Stromal cell of bone marrow (primary cell): Measurements from ENCODE around the gene MBL2.

Experiments
- DNase-seq: peaks from one replicate; pipeline ENCODE4 v3.0.0-alpha.2; 2012; ENCODE audit warnings: low read depth

The MBL2 gene

GRCh38 chr10:52772623-52773022 is at the start of gene MBL2:
TSS of gene MBL2 (minus strand) at chr10:52772784. CDS start at chr10:52771635, 1,149 bp downstream.
- no peak for DNase-seq

- no peak for DNase-seq
Measured at GRCh38 chr10:52820309-52820708, 47.7 kb upstream of the MBL2 start.

DNA sequence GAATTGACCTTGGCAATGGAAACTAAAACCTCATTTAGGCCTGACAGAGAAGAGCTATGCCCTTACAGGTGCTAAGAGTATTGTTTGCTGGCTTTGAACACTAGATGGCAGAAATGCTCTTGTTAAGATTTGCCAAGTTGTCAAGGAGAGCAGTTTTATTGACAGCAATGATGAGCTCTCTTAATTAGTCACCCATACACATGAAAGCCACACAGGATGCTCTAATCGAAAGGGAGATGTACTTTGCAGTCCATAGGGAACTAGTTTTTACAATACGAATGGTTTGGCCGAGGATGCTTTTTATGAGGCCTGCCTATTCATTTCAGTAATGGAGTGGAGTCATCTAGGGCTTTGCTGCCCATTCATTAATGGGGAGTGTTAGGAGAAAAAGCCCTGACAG is 45.4 kb upstream of the MBL2 start:
- DNase-seq, result peak; percentile 13

DNA sequence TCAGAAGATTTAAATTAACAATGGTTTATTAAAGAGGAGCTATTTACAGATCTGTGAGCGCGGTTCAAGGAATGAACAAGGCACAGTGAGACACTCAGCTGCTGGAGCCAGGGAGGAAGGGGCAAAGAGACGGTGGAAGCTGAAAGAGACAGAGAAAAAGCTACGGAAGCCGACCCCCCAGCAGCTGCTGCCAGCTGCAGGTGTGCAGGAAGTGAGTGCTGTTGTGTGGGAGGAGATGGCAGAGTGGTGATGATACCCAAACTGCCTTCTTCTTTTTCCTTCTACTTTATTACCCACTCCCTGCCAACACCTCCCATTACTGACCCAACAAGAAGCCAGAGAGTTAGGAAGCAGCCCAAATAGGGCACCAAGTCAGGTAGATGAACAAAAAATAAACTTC is 41.9 kb upstream of the MBL2 start:
- no peak for DNase-seq

DNA sequence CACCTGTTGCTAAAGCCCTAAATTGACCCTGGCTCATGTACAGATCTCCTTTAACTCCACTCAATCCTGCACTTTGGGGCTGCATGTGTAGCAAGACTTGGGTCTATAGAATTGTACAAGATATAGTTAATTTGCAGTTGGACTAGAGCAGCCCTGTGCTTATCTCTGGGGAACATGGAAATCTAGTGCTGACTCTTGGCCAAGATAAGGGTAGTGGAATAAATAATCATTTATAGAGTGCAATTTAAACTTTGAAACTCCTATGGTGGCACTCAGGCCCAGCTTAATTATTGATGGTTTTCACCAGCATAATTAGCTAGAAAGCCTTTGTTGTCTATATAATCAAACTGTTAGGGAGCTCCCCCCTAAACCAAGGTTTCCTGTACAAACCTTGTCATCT is 39.2 kb upstream of the MBL2 start:
- no peak for DNase-seq

GRCh38 chr10:52810761-52811160 is 38.2 kb upstream of the MBL2 start:
- no peak for DNase-seq

DNA sequence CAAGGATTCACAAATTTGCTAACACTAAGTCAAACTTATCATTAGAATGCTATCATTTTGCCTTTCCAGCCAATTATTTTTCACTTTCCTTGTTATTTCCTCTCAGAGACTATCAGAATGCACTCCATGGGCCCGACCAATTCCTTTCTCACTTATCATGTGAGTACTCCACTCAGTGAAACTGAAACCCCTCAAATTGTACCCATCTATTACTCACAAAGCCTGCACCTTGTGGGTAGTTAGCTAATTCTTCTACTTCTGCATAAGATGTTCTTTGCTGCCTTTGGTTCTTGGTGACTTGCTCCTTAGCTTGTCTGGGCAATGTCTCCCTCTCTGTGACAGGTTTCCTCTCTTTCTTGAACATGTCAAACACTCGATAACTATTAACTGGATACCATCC is 35.2 kb upstream of the MBL2 start:
- no peak for DNase-seq

DNA sequence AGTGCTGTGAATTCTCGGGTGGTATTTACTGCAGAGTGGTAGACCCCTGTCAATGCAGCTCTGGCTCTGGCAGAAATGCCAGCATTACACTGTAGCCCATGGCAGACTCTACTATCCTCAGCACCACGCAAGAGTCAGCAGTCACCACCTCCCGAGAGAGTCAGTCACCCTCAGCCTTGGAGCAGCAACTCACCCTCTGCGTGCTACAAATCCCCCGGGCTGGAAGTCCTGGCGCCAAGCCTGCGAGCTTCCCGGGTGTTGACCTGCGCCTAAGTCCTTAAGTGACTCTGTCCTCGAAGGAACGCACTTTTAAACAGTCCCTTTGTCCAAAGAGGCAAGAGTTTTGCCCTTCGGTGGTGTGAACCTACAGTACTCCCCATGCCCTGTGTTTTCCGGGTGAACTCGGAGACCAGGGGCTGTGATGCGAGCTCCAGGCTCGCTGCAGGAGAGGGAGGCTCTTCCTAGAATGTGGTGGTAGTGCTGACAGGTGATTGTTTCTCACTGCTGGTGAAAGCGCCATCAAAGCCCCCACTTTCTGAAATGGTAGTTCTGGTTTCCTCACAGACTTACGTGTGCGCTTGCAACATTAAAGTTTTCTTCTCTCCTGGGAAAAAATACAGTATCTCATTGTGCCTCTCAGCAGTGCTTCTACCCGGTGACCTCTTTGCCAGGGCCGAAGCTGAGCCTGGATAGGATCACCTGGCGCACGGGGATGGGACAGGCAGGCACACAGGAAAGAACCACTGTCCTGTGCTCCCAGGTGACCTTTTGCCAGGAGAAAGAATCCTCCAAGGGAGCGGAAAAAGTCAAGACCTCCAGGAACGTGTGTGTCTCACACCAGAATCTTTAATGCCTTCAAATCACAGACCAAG is 33.1 kb upstream of the MBL2 start:
- DNase-seq, result no peak

- DNase-seq, result peak; percentile 13
Measured at GRCh38 chr10:52801947-52802346, 29.4 kb upstream of the MBL2 start.

DNA sequence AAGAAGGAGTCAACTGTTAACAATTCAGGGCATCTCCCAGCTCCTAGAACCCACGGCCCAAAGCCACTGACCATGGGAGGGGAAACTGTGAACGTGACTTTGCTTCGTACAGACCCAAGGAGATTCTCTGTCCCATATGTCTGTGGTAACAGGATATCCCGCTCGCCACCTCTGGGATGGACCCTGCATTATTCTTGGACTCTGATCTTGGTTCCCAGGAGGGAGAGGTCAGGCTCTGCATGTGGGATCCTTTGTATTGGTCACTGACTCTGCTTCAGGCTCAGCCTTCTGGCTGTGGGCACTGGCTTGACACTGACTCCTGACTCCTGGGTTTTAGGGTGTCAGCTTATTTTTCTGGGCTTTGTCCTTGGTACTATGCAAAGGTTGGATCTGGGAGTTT is 13.5 kb upstream of the MBL2 start:
- no peak for DNase-seq

GRCh38 chr10:52785418-52785817 is 12.8 kb upstream of the MBL2 start:
- DNase-seq, result no peak

GRCh38 chr10:52783726-52784125 is 11.1 kb upstream of the MBL2 start:
- no peak for DNase-seq

DNA sequence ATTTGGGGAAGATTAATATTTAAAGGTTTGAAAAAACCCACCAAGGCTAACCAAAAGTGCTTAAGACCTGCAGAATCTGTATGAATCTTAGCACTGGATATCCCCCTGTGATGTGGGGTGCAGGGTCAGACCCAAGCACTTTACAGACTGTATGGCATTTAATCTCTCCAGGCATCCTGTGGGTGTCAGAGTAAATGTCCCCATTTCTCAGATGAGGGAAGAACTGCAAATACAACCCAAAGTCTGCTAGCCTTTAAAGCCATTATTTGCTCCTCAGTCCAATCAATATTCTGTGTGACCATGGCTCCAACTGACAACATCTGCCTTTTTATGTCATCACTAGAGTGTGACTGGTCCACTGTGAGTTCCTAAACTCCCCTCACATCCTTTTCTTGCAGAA is 10.0 kb upstream of the MBL2 start:
- DNase-seq, result no peak

DNA sequence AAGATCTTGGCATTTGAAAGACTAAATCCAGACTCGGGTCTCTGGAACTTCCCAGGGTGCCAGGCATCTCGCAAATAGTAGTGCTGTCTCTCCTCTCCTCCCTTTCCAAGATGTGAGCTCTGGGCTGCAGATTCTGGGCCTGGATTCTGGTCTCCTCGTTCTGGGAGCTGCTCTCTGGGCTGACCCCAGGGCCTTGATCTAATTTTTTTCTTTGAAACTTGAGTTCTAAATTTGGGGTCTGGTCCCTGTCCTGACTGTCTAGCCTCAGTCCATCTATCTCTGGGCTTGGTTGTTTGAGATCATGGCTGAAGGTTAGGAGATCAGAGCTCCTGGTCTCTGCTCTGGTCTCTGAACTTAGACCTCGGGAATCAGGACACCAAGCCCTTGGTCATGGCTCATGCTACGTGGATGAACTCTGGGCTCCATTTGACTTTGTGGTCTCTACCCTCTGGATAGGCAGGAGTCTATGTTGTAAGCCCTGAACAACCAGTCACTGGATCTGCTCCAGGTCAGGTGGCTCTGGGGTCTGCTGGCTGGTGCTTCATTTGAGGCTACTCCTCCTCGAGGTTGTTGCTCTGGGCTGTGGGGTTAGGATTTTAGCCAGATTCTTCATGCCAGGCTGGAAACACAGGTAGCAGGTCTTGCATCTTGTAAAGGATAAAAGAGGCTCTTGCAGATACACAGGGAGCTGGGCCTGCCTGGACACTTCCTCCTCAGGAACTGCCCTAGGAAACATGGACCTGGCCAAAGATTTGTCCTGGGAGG is 8.0 kb upstream of the MBL2 start:
- no peak for DNase-seq

DNA sequence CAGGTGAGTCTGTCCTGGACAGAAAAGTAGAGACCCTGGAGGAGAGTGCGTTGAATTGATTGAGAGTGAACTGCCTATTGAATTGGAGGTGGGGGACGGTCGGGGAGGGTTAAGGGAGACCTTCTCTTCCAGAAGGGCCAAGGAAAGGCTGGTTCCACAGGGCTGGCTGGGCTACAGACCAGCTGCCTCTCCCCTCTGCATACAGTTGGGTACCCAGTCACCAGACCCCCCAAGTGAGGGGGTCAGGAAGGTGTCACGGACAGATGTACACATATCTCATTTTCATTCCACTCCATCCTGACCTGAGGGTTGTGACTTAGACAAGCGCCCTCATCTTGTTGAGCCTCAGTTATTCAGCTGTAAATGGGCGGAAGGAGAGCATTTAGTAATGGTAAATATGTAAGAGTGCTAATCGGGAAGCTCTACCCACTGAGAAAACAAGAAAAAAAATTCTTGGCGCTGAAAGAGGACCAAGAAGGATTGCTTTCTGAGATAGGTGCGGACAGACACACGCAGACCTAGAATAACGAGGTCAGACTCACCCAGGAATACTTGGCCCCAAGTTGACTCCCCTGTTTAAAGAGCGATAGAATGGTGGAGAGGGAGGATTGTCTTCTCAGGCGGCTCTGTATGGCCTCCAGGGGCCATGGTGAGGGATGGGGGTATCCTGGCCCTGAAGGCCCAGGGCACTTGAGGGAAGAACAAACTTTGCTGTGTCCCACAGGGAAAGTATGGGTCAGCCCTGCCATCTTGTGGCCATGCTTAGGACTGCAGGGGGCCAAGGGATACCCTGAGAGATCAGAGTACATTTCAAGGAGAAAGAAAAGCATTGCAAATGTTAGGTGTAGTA is 7.2 kb upstream of the MBL2 start:
- DNase-seq, result no peak

DNA sequence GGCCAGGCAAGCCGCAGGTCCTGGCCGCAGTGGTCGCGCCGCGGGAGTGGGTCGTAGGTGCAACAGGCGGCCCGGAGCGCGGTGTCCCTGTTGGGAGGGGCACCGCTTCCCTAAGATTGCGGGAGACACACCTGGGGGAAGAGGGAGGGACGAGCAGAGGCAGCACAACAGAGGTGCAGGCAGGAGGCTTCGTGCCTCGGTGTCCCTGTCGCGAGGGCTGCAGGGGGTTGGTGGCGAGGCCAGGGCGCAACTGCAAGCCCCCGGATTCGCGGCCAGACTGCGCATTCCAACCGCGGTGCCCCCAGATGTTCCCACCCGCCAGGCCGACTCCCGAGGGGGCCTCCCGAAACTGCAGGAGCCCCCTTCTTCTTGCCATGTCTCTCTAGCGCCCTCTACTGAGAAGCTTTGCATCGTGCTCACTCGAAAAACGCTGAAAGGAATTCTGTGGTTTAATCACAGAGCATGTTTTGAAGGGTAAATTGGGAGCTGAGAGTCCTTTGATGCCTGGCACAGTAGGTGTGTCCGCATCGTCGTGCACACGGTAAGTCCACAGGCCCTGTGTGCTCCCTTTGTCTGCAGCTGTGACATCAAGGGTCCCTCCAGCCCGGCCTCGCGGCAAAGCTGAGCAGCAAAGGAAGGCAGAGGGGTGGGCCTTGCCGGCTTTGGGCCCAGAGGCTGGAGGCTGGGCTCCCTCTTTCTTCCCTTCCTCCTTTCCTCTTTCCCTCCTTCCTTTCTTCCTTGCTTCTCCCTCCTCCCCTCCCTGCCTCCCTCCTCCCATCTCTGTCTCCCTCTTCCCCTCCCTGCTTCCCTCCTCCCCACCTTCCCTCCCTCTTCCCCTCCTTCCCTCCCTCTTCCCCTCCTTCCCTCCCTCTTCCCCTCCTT is 6.2 kb upstream of the MBL2 start:
- no peak for DNase-seq

GRCh38 chr10:52777414-52777813 is 4.8 kb upstream of the MBL2 start:
- no peak for DNase-seq

GRCh38 chr10:52776471-52776903 is 3.9 kb upstream of the MBL2 start:
- DNase-seq, result no peak

GRCh38 chr10:52775132-52775647 is 2.6 kb upstream of the MBL2 start:
- DNase-seq, result no peak

GRCh38 chr10:52774600-52775106 is 2.1 kb upstream of the MBL2 start:
- no peak for DNase-seq

GRCh38 chr10:52774182-52774581 is 1.6 kb upstream of the MBL2 start:
- no peak for DNase-seq
